ENCODE data around the gene MBNL3. TPM values are rescaled to one million over a fixed set of nuclear protein-coding genes. Genes with fewer than 3 reads are reported as not detected.
"Not testable (repeated sequence)": the region's sequence is repeated elsewhere in the genome, so short reads cannot be mapped to it uniquely, and the experiment has no call there.

Gene MBNL3
- total and polyA plus RNA-seq, 2 donors (not counting 3 experiments of a cell fraction or from before 2014, with no cell fraction given): 1.8 to 5.6 TPM

GRCh38 chrX:132452911-132453550 lies 35.8 kb downstream of the MBNL3 start:
- intact Hi-C loops (cut with micrococcal nuclease) (no loop called here), dilution Hi-C loops (cut with MboI; ENCODE audit: extremely low pct_ligation_motif_present, low sequenced_read_pairs) (no loop called here)
- no peak overlapping the region for H3K4me3 ChIP-seq (replicated peaks in 1 of 3; ENCODE audit: insufficient read depth in 1 of 3, low read depth in 1 of 3, low read length in 3 of 3)
- H3K27me3 ChIP-seq (ENCODE audit: control insufficient read depth in 2 of 2, insufficient read depth in 2 of 2, low read length in 2 of 2): no peaks in the 10 kb centered on the region
- H4K20me1 ChIP-seq (replicated peaks; ENCODE audit: control insufficient read depth, extremely low read depth, insufficient read depth, low read length): no peaks in the 10 kb centered on the region
- H3K9me1 ChIP-seq (replicated peaks; ENCODE audit: control insufficient read depth, extremely low read depth, insufficient read depth, low read length): no peaks in the 10 kb centered on the region
- FAIRE-seq (no peak), DNase-seq (ENCODE audit: low read depth, low spot score) (no peak)
- no peaks in the 10 kb centered on the region for H3K9me3 ChIP-seq (replicated peaks; ENCODE audit: control insufficient read depth, insufficient read depth, low read length)
- H3K4me2 ChIP-seq (ENCODE audit: insufficient read depth, low read length): no peak overlapping the region
- no peaks in the 10 kb centered on the region for H3K4me1 ChIP-seq (ENCODE audit: control insufficient read depth, extremely low read depth, insufficient read depth, low read length)
- TF ChIP-seq POLR2A (IDR thresholded peaks at IDR 0.05; ENCODE audit: low read depth, low read length) (no peak), MAX (IDR thresholded peaks at IDR 0.05; ENCODE audit: insufficient read depth, insufficient read length) (no peak), CTCF (IDR thresholded peaks at IDR 0.05; ENCODE audit: extremely low read depth in 1 of 2, insufficient read depth in 1 of 2, low read depth in 1 of 2, low read length in 2 of 2) (no peak), GATA2 (IDR thresholded peaks at IDR 0.05; ENCODE audit: insufficient read depth, insufficient read length, low read depth, low read length) (no peak), EZH2 (IDR thresholded peaks at IDR 0.05; ENCODE audit: borderline replicate concordance, low read depth, low read length, severe bottlenecking) (no peak), POLR2AphosphoS5 (IDR thresholded peaks at IDR 0.05; ENCODE audit: insufficient read depth, low read depth, low read length) (no peak), FOS (IDR thresholded peaks at IDR 0.05; ENCODE audit: borderline replicate concordance, insufficient read depth, low read length) (no peak), MYC (IDR thresholded peaks at IDR 0.05; ENCODE audit: low read depth, low read length) (no peak), JUN (IDR thresholded peaks at IDR 0.05; ENCODE audit: borderline replicate concordance, insufficient read depth, insufficient read length, low read depth) (no peak)
- POLR2A ChIA-PET: no interaction called here
- no peak overlapping the region for H3K9ac ChIP-seq (replicated peaks; ENCODE audit: extremely low read depth, insufficient read depth, low read length)
- no peak overlapping the region for H2AFZ ChIP-seq (ENCODE audit: low read depth, low read length)
- no peaks in the 10 kb centered on the region for H3K79me2 ChIP-seq (ENCODE audit: control insufficient read depth, insufficient read depth, low read length)
- H3K36me3 ChIP-seq (ENCODE audit: control insufficient read depth in 2 of 2, extremely low read depth in 1 of 2, insufficient read depth in 2 of 2, low read length in 2 of 2): no peaks in the 10 kb centered on the region
- no TSS peak for BruUV-seq (replicated peaks)
- no peak overlapping the region for H3K27ac ChIP-seq (ENCODE audit: insufficient read depth, low read depth, low read length)
- CTCF ChIA-PET: no interaction called here

DNA sequence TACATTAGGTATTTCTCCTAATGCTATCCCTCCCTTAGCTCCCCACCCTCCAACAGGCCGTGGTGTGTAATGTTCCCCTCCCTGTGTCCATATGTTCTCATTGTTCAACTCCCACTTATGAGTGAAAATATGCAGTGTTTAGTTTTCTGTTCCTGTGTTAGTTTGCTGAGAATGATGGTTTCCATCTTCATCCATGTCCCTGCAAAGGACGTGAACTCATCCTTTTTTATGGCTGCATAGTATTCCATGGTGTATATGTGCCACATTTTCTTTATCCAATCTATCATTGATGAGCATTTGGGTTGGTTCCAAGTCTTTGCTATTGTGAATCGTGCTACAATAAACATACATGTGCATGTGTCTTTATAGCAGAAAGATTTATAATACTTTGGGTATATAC lies 42.9 kb downstream of the MBNL3 start:
- BruUV-seq (replicated peaks); H3K4me1 ChIP-seq (ENCODE audit: control insufficient read depth, extremely low read depth, insufficient read depth, low read length); H3K27ac ChIP-seq (ENCODE audit: insufficient read depth, low read depth, low read length); intact Hi-C loops (cut with micrococcal nuclease); H3K4me2 ChIP-seq (ENCODE audit: insufficient read depth, low read length); H3K79me2 ChIP-seq (ENCODE audit: control insufficient read depth, insufficient read depth, low read length); FAIRE-seq; DNase-seq (ENCODE audit: low read depth, low spot score); H2AFZ ChIP-seq (ENCODE audit: low read depth, low read length); H3K36me3 ChIP-seq (ENCODE audit: control insufficient read depth in 2 of 2, extremely low read depth in 1 of 2, insufficient read depth in 2 of 2, low read length in 2 of 2); H4K20me1 ChIP-seq (replicated peaks; ENCODE audit: control insufficient read depth, extremely low read depth, insufficient read depth, low read length); H3K9me3 ChIP-seq (replicated peaks; ENCODE audit: control insufficient read depth, insufficient read depth, low read length); H3K27me3 ChIP-seq (ENCODE audit: control insufficient read depth in 2 of 2, insufficient read depth in 2 of 2, low read length in 2 of 2); CTCF ChIA-PET; POLR2A ChIA-PET; H3K4me3 ChIP-seq (replicated peaks in 1 of 3; ENCODE audit: insufficient read depth in 1 of 3, low read depth in 1 of 3, low read length in 3 of 3); dilution Hi-C loops (cut with MboI; ENCODE audit: extremely low pct_ligation_motif_present, low sequenced_read_pairs); H3K9me1 ChIP-seq (replicated peaks; ENCODE audit: control insufficient read depth, extremely low read depth, insufficient read depth, low read length); H3K9ac ChIP-seq (replicated peaks; ENCODE audit: extremely low read depth, insufficient read depth, low read length): not testable (repeated sequence)
